Sciatic nerve (tissue), 2 donors: ENCODE data around the gene ADPRS. TPM values are rescaled to one million over a fixed set of nuclear protein-coding genes. Genes with fewer than 3 reads are reported as not detected.

Source experiments
- ATAC-seq: fragments of 200-7000 bp; cut with Tn5 transposase; one replicate; pipeline ENCODE4 v1.9.1; 2020; ENCODE audit warnings: mild to moderate bottlenecking, moderate library complexity
- DNase-seq: peaks from one replicate; pipeline ENCODE4 v3.0.0-alpha.2; 2020; ENCODE audit warnings: low spot score
- intact Hi-C: fragments of 100-400 bp; cut with DNase I; formaldehyde crosslinking; loops from one replicate; pipeline ENCODE4 v1.14.2; 2022
- total RNA-seq: library from RNA; stranded (reverse); fragmentation: NEBNext Ultra II Directional; extraction: Animal tissue kit (Norgen Biotek cat#: 25700); gene quantifications from one replicate; pipeline ENCODE4 v1.2.1, GENCODE V29; 2021
- donor health status: DM: no; HTN: no; CAD: no.
- donor health status: DM: no; HTN: no; CAD: no.

Gene ADPRS
- total RNA-seq, 1 donor from 2014 or later: 25.0 TPM

DNA sequence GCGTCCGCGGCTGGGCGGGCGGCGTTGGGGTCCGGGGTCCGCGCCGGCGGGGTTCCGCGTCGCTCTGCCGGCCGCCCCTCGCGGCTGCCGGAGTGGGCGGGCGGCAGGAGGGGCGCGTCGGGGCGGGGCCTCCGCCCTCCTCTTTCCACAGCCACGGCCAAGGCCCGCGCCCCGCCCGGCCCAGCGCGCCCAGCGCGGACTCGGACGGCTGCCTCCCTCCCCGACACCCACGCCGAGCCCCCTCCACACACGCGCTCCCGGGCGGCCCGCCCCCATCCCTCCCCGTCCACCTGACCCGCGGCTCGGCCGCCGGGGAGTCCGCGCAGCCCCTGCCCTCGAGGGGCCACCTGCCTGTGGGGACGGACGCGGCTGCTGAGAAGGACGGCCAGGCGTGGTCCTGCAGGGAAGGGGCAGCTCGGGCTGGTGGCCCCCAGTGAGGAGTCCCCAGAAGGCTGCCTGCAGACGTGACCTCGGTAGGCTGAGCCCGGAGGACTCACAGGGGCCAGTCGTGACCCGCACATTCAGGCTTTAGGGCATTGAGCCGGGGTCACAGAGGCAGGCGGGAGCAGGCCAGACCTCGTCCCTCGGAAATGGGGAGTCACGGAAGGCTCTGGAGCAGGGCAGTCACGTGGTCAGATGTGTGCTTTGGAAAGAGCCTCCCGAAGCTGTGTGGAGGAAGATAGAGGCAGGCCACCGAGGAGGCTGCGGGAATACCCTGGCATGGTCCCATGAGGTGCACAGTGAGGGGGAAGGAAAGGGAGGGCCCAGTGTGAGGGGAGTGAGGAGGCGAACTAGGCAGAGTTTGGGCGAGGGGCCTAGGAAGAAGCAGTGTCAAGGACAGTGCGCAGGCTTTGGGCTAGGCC is 36.7 kb downstream of the ADPRS start, which contains the start of gene COL8A2:
Gene COL8A2, minus strand, starts transcription at position 94 of the 863 bp plus-strand sequence. CDS start 24,980 bp downstream, outside the sequence.
- DNase-seq: peak; percentile 77
- intact Hi-C loops: no loop called here
- peak; percentile 61 for ATAC-seq

DNA sequence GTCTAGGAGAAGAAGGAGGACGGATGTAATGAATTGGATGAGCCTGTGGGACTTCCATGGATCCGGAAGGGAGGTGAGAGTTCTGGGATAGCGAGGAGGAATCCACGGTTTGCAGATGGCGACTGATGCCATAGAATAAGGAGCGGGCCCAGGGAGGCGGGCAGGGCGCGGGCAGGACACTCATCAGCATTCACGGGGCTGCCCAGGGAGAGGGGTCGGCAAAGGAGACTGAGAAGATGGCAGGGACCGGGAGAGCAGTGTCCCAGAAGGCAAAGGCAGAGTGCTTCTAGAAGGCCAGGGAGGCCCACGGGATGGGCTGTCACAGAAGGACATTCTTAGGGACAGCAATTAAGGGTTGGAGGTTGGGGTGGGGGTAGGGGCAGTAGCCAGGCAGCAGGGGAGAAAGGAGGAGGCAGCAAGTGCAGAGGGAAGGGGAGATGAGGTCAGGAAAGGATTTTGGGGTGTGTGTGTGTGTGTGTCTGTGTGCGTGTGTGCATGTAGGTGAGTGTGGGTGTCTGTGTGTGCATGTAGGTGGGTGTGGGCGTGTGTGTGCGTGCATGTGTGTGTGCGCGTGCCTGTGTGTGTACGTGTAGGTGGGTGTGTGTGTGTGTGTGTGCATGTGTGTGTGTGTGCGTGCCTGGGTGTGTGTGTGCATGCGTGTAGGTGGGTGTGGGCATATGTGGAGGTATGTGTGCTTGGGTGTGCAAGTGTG is 37.5 kb downstream of the ADPRS start:
- DNase-seq (no peak), ATAC-seq (no peak)
- intact Hi-C loops: no loop called here

DNA sequence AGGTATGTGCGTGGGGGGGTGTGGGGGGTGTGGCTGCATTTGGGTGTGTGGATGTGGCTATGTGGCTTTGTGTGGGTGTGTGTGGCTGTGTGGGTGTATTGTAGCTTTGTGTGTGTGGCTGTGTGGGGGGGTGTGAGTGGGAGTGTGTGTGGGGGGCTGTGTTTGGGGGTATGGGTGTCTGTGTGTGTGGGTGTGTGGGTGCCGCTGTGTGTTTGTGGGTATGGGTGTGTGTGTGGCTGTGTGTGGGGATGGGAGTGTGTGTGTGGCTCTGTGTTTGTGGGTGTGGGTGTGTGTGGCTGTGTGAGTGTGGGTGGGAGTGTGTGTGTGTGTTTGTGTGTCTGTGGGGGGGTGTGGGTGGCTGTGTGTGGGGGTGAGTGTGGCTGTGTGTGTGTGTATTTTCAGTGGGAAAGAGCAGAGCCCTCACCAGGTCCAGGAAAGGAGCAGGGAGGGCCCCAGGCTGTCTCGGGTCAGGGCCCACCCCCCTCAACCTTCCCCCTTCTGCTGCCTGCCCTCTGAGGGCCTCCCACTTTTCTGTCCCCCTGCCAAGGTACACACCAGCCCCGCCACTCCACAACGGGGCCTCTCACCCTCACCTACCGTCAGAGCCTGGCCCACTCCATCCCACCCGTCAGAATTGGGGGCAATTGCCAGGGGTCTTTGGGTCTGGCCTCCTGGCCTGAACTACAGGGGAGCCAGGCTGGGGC is 38.3 kb downstream of the ADPRS start:
- ATAC-seq (no peak), DNase-seq (no peak)
- intact Hi-C loops: no loop called here

DNA sequence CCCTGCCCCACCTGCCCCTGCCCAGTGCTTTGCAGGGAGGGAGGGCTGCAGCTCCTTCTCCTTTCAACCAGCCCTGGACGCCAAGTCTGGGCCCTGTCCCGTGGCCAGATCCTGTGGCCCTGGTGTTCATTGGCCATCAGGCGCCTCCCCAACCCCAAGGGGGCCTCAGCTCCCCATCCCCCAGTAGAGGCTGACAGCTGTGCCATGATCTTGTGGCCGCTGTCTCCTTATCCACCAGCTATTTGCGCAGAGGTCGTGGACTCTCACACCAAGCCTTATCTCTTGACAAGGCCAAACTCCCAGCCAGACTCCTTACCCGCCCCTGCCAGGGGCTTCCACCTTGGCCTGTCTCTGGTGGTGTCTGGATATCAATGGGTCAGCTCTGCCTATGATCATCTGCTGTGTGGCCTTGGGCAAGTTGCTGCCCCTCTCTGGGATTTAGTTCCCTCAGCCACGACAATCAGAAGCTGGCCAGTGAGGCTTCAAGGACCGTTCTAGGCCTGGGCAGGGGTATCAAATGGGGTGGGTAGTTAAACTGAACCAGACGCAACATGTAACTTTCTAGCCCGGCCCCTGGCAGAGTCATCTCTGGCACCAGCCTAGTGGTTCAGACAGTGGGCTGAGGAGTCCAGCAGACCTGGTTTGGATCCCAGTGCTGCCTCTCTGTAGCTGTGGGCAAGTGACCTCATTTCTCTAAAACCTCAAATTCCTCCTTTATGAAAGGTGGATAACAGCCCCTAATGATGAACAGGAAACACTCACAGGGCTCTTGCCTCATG is 39.6 kb downstream of the ADPRS start:
- ATAC-seq (no peak), DNase-seq (no peak)
- intact Hi-C loops: no loop called here

DNA sequence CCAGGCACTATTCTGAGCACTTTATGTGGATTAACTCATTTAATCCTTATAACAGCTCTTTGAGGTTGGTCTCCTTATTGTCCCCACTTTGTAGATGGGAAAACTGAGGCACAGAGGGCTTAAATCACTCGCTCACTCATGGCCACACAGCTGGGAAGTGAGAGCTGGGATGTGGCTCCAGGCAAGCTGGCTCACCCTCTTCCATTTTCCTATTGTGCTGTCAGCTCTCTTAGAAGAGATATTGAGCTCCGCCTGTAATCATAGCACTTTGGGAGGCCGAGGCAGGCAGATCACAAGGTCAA is 40.2 kb downstream of the ADPRS start:
- intact Hi-C loops: no loop called here
- ATAC-seq (no peak), DNase-seq (no peak)

DNA sequence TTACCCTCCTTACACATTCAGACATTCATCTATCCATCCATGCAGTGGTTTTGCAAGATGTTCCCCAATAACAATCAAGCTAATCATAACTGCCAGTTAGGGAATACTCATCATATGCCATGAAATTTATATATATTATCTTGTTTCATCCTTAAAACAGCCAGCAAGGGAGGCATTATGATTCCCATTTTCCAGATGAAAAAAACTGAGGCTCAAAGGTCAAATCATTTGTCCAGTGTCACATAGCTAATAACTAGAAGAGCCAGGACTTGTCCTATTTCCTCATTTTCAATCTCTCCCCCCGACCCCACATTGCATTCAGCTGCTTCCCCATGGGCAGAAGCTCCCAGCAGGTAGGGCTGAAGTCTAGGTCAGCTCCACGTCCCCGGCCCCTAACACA is 43.3 kb downstream of the ADPRS start:
- ATAC-seq (no peak), DNase-seq (no peak)
- intact Hi-C loops: loop anchor here (5.0 kb wide), 1 partner anchor 35 kb away; no protein-coding TSS in a partner anchor

DNA sequence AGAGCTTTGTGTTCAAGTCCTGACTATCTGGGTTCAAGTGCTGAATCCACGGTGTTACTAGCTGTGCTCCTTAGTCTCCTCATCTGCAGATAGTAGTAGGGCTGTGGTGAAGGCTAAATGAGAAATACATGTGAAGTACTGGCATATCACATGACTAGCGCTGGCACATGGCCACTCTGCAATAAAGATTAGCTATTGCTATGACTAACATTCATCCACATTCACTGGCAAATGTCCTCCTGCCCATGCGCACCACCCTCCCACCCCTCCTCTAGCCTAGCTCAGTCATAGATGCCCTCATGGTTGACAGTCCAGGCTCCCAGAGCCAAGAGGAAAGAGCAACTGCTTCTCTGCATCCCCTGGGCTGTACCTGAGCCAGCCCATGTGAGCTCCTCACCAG is 44.8 kb downstream of the ADPRS start:
- ATAC-seq (peak; percentile 4), DNase-seq (no peak)
- intact Hi-C loops: loop anchor here (5.0 kb wide), 1 partner anchor 36 kb away; no protein-coding TSS in a partner anchor

DNA sequence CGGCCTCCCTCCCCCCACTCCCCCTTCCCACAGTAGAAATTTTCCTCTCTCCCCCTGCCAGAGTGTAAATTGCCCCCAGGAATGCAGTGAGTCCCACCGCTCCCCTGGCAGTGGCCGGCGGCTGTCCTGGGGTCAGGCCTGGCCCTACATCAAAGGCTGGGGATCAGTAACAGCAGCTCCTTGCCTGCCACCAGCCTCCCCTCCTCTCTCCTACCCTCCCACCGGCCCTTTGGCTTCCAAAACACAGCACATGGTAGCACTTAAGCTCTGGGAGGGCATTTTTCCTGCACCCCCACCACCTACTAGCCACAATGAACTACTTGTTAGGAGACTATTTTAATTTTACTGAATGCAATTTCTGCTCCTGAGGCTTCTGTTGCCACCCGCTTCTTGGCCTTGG is 45.3 kb downstream of the ADPRS start:
- DNase-seq: no peak
- peak; percentile 17 for ATAC-seq
- intact Hi-C loops: loop anchor here (5.0 kb wide), 1 partner anchor 37 kb away; no protein-coding TSS in a partner anchor

DNA sequence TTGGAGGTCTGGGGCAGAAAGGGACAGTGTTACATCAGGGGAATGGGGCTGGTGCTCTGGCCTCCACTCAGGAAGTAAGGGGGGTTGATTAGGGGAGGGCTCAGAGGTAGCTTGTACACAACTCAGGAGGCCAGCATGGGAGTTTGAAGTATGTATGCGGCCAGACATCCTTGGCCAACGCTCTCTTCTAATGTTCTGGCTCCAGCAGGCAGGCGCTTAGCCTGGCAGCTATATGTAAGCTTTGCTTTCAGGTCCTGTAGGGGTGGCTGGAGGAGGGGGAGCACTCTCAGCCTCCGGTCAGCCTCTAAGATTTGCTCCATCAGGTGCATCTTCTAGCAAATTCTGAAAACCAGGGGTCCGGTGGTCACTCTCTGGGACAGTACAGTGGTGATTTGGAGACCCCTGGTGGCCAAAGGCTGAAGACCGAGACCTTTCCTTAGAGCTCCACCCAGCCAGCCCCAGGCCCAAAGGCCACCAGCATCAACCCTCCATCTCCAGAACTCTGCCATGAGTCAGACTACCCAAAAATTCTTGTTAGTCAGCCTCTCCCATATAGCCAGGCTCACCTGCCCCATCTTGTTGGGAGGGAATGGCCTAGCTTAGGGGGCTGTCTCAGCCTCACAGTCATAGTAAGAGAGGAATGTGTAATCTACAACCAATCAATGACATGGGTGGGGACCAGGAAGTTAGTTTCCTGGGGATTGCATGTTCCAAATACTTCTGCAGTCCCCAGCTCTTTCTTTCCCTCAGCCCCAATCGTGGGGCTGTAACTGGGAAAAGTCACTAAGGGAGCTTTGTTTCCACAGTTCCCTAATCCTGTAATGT is 46.0 kb downstream of the ADPRS start:
- peak; percentile 88 for ATAC-seq
- intact Hi-C loops: loop anchor here (5.0 kb wide), 1 partner anchor 37 kb away; no protein-coding TSS in a partner anchor
- DNase-seq: peak; percentile 82

DNA sequence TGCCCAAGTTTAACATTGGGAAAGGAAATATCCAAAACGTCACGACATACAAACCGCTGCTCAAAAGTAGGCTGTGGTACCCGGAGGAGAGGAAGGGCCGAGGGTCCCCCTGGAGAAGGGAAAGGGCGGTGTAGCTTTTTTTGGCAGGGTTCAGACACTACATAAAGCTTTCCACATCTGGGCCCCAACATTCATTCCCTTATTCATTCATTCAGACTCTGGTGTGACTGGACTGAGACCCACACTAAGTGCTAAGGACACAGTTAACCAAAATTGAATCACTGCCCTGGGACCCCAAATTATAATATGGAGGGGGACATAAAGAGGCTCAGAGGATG is 46.6 kb downstream of the ADPRS start:
- ATAC-seq (no peak), DNase-seq (no peak)
- intact Hi-C loops: no loop called here

DNA sequence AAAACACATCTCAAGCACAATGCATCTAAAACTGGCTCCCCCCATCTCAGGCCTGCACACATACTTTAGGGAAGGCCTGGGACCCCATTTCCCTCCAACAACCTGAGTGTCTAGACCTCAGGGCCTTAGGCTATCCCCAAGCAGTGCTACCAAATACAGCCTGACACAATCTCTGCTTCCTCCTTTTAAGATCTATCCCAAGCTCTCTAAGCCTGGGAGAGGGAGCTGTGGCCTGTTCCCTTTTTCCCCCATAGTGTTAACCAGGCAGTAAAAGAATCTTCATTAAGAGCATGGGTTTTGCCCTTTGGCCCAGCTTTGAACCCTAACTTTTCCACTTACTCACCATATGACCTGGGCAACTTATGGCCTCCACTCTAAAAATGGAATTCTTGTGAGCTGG is 47.1 kb downstream of the ADPRS start:
- intact Hi-C loops: no loop called here
- no peak for ATAC-seq

DNA sequence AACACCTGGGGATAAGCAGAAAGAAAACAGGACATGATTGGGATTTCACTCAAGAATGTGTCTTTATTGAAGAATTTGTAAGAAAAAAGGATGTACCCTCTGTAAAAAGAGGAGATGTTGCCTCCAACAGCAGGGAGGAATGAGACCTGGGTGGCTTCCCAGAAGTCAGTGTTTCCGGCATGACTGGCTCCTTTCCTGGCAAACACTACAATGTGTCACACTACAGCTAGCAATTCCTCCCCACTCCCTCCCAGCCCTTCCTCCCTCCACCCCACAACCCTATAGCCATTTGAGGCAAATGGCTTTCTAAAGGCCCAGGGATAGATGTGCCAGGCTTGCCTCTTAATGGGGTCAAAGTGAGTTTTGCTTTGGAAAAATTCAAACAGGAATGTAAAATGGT is 47.8 kb downstream of the ADPRS start:
- intact Hi-C loops: no loop called here
- DNase-seq: no peak
- ATAC-seq: no peak

More for the DNA sequence above, 47.1 kb downstream of the ADPRS start:
- DNase-seq: no peak

DNA sequence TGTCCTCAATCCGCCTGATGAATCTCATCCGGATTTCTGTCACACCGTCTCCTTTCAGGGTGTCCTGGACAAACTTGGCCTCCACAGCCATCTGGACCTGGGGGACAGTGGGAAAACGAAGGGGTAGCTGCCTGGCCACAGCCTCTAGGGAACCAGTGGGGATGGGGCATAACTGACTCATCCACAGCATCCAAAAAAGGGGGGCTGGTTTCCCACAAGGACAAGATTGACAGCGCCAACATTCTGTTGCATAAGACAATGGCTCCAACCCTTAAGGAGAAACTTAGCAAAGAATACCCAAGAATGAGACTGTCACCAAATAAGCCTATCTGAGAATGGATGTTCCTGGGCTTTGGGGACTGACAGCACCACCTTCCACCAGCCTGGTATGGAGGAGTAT is 48.5 kb downstream of the ADPRS start:
- ATAC-seq (no peak), DNase-seq (no peak)
- intact Hi-C loops: no loop called here

DNA sequence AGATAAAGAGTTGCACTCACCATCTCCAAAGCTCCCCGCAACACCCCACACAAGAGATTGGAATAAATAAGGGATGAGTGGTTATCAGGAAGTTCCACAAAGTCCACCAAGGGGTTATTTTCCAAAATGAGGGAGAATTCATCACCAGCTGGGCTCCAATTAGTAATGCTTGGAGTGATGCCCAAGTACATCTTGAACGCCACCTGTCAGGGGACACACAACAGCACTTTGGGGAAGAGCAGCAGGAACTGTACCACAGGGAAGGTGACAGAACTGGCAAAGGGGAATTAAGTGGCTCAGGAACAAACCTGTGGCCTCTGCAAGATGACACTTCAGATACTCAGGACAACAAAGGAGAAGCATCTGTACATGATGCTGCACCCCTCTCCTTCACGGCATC is 49.1 kb downstream of the ADPRS start:
- ATAC-seq: no peak
- intact Hi-C loops: no loop called here
- no peak for DNase-seq

DNA sequence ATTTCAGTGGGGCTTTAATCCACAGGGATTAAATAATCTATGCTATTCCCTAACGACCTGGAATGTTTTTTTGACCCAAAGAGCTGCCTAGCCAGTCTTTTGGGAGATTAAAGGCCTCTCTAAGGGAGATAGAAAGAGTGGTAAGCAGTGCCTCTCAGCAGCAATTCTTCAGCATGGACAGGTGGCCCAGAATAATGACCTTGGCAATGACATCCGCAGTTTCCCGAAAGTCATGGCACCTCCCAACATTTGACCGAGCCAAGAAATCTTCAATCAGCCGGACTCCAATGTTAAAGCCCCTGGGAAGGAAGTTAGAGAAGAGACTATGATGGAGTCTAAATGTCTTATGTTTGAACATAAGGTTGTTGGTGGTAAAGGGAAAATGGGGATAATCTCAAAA is 50.8 kb downstream of the ADPRS start:
- DNase-seq (no peak), ATAC-seq (no peak)
- intact Hi-C loops: no loop called here

DNA sequence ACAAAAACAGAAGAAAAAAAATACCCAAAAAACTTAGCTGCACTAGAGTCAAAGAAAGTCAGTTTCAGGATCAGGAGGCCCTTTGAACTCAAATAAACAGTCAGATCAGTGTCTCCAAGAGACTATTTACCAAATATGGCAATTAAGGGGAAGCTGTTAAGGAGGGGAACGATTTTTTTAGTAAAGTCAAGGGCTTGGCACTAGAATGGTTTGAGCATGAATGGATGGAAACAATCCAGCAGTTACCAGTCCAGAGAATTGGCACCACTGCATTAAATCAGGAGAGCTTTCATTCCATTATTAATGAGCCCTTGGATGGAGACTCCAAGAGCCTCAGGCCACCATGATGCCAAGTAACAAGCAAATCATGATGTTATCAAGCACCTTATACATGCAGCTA is 53.4 kb downstream of the ADPRS start:
- DNase-seq: no peak
- ATAC-seq: no peak
- intact Hi-C loops: no loop called here

DNA sequence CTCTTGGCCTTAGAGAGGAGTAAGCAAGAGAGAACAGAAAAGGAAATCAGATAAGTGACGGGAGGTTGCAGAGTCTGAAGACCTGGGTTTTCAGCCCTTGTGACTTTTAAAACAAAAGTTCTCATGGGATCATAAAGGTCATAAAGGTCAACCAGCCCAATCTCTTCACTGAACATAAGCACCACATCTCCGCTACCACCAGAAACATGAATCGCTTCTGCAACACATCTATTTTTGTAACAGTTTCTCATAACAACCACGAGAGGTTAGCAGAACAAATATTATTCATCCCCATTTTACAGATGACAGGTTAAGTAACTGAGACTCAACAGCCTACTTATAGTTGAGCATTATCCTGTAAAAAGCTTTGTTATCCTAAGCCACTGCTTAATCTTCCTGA is 54.7 kb downstream of the ADPRS start:
- ATAC-seq (no peak), DNase-seq (no peak)
- intact Hi-C loops: no loop called here
